Effector CD8-positive, alpha-beta T cell (primary cell): ENCODE data around the gene RPS6KA2.

ENCODE experiments used
- DNase-seq: peaks from one replicate; lab custom pipeline; 2025; lab: John Stamatoyannopoulos, UW

The RPS6KA2 gene

GRCh38 chr6:166656230-166657151 is 29.4 kb upstream of the RPS6KA2 start:
- no peak for DNase-seq

- no peak for DNase-seq
These were observed 28.7 kb upstream of the RPS6KA2 start for GRCh38 chr6:166655713-166656229.

GRCh38 chr6:166655251-166655650 is 28.2 kb upstream of the RPS6KA2 start:
- DNase-seq: no peak

GRCh38 chr6:166654573-166654972 is 27.5 kb upstream of the RPS6KA2 start:
- no peak for DNase-seq

GRCh38 chr6:166653639-166653941 is 26.5 kb upstream of the RPS6KA2 start:
- DNase-seq: no peak

GRCh38 chr6:166650824-166651807 is 24.1 kb upstream of the RPS6KA2 start:
- no peak for DNase-seq

- no peak for DNase-seq
These were observed 23.0 kb upstream of the RPS6KA2 start for GRCh38 chr6:166650047-166650446.

- DNase-seq: no peak
These were observed 21.8 kb upstream of the RPS6KA2 start for GRCh38 chr6:166648846-166649245.

- no peak for DNase-seq
These were observed 20.8 kb upstream of the RPS6KA2 start for GRCh38 chr6:166647896-166648295.

GRCh38 chr6:166646716-166647115 is 19.7 kb upstream of the RPS6KA2 start:
- no peak for DNase-seq

GRCh38 chr6:166645896-166646295 is 18.8 kb upstream of the RPS6KA2 start:
- no peak for DNase-seq

- no peak for DNase-seq
These were observed 17.6 kb upstream of the RPS6KA2 start for GRCh38 chr6:166644681-166645080.

GRCh38 chr6:166643891-166644590 is 17.0 kb upstream of the RPS6KA2 start:
- DNase-seq: no peak

- no peak for DNase-seq
These were observed 15.6 kb upstream of the RPS6KA2 start for GRCh38 chr6:166642646-166643045.

GRCh38 chr6:166640342-166641043 is 13.4 kb upstream of the RPS6KA2 start:
- DNase-seq: no peak

- no peak for DNase-seq
These were observed 12.9 kb upstream of the RPS6KA2 start for GRCh38 chr6:166639921-166640320.

- DNase-seq: no peak
These were observed 11.5 kb upstream of the RPS6KA2 start for GRCh38 chr6:166638573-166638964.

- DNase-seq: no peak
These were observed 10.9 kb upstream of the RPS6KA2 start for GRCh38 chr6:166637812-166638572.

- DNase-seq: no peak
These were observed 9.9 kb upstream of the RPS6KA2 start for GRCh38 chr6:166636934-166637333.

GRCh38 chr6:166636191-166636933 is 9.3 kb upstream of the RPS6KA2 start:
- DNase-seq: no peak
